ENCODE measurements around the gene XG.

XG gene

DNA sequence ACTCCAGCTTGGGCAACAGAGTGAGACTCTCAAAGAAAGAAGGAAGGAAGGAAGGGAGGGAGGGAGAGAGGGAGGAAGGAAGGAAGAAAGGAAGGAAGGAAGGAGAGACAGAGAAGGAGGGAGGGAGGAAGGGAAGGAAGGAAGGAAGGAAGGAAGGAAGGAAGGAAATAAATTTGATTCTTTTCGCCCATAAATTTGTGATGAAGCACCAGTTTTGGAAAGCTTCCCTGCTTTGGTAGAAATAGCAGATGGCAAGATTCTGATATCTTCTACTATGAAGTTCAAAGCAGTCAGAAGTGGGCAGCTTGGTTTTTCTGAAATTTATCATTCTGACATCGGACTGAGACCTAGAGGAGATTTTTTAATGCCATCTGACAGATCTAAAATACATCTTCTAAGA lies 65.2 kb downstream of the XG start:
- no peaks in the 10 kb centered on the region for H3K36me3 Mint-ChIP-seq (ENCODE audit: low read depth)
- H3K4me3 Mint-ChIP-seq = no peak overlapping the region
- no peak for DNase-seq
- TF ChIP-seq, protein P1, sequence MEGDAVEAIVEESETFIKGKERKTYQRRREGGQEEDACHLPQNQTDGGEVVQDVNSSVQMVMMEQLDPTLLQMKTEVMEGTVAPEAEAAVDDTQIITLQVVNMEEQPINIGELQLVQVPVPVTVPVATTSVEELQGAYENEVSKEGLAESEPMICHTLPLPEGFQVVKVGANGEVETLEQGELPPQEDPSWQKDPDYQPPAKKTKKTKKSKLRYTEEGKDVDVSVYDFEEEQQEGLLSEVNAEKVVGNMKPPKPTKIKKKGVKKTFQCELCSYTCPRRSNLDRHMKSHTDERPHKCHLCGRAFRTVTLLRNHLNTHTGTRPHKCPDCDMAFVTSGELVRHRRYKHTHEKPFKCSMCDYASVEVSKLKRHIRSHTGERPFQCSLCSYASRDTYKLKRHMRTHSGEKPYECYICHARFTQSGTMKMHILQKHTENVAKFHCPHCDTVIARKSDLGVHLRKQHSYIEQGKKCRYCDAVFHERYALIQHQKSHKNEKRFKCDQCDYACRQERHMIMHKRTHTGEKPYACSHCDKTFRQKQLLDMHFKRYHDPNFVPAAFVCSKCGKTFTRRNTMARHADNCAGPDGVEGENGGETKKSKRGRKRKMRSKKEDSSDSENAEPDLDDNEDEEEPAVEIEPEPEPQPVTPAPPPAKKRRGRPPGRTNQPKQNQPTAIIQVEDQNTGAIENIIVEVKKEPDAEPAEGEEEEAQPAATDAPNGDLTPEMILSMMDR (IDR thresholded peaks at IDR 0.05) = no peak
- no peak overlapping the region for H3K27ac Mint-ChIP-seq
- H3K4me1 Mint-ChIP-seq = peaks cover 8% of the 10 kb centered on the region
- peaks cover 7% of the 10 kb centered on the region for H3K27me3 Mint-ChIP-seq (ENCODE audit: low read depth, poor library complexity)
- no peaks in the 10 kb centered on the region for H3K9me3 Mint-ChIP-seq

GRCh38 chrX:2819345-2820135 lies 67.7 kb downstream of the XG start:
- TF ChIP-seq, protein P1 (IDR thresholded peaks at IDR 0.05) = no peak
- H3K36me3 Mint-ChIP-seq (ENCODE audit: low read depth) = no peaks in the 10 kb centered on the region

GRCh38 chrX:2820136-2820771 lies 68.4 kb downstream of the XG start:
- DNase-seq = no peak
- Mint-ChIP-seq H3K36me3 (ENCODE audit: low read depth) (no peaks in the 10 kb centered on the region), H3K4me3 (no peak overlapping the region), H3K27me3 (ENCODE audit: low read depth, poor library complexity) (peaks cover 3% of the 10 kb centered on the region), H3K4me1 (no peaks in the 10 kb centered on the region), H3K27ac (no peak overlapping the region), H3K9me3 (no peaks in the 10 kb centered on the region)
- TF ChIP-seq, protein P1 (IDR thresholded peaks at IDR 0.05) = no peak

More at GRCh38 chrX:2819345-2820135, 67.7 kb downstream of the XG start:
- Mint-ChIP-seq H3K9me3 (no peaks in the 10 kb centered on the region), H3K27me3 (ENCODE audit: low read depth, poor library complexity) (peaks cover 5% of the 10 kb centered on the region), H3K4me1 (no peaks in the 10 kb centered on the region), H3K27ac (no peak overlapping the region), H3K4me3 (no peak overlapping the region)
- DNase-seq = no peak

- DNase-seq = peak; percentile 19
- no peaks in the 10 kb centered on the region for H3K27me3 Mint-ChIP-seq (ENCODE audit: low read depth, poor library complexity)
- H3K9me3 Mint-ChIP-seq = no peaks in the 10 kb centered on the region
- peak overlapping the region; percentile 91 for H3K27ac Mint-ChIP-seq
- H3K4me3 Mint-ChIP-seq = peak overlapping the region; percentile 41
- H3K4me1 Mint-ChIP-seq = no peaks in the 10 kb centered on the region
- TF ChIP-seq, protein P1 (IDR thresholded peaks at IDR 0.05) = no peak
- H3K36me3 Mint-ChIP-seq (ENCODE audit: low read depth) = no peaks in the 10 kb centered on the region
Measured at GRCh38 chrX:2823795-2824386, 72.1 kb downstream of the XG start.

DNA sequence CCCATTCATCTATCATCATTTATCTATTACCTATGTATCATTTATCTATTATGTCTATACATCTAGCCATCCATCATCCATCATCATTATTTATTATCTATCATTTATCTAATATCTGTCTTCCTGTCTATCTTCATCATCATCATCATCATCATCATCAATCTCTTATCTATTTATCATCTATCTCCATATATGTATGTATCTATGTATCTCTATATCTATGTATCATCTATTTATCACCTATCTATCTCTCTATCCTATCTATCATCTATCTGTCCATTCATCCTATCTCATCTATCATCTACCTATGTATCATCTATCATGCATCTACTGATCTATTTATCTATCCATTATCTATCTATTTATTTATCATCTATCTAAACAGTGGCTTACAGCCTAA lies 73.0 kb downstream of the XG start:
- H3K27ac Mint-ChIP-seq = no peak overlapping the region
- no peak overlapping the region for H3K4me3 Mint-ChIP-seq
- H3K27me3 Mint-ChIP-seq (ENCODE audit: low read depth, poor library complexity) = no peaks in the 10 kb centered on the region
- H3K4me1 Mint-ChIP-seq = no peaks in the 10 kb centered on the region
- no peak for DNase-seq
- TF ChIP-seq, protein P1 (IDR thresholded peaks at IDR 0.05) = no peak
- no peaks in the 10 kb centered on the region for H3K9me3 Mint-ChIP-seq
- H3K36me3 Mint-ChIP-seq (ENCODE audit: low read depth) = no peaks in the 10 kb centered on the region
